Gastrocnemius medialis (tissue), 4 donors: ENCODE data around the gene INPP5A. TPM values are rescaled to one million over a fixed set of nuclear protein-coding genes. Genes with fewer than 3 reads are reported as not detected.
A peak's percentile ranks its signal among the peaks of the same experiment; 100 is the strongest.

Source experiments
- ATAC-seq, 2 donors: fragments of 150-250 bp; one replicate each; pipeline ENCODE4 v1.9.1; 2016
- DNase-seq, 2 donors: peaks; one replicate each; pipeline ENCODE4 v3.0.0-alpha.2; 2019
- H3K27ac ChIP-seq, 4 donors: fragments of 200-600 bp; sonication (generic); 1 replicate in 1 of 4; 2 replicates in 3 of 4; pipeline ENCODE4 v1.5.1; 2016 to 2018; ENCODE audit warnings: mild to moderate bottlenecking in 2 of 4, moderate library complexity in 1 of 4
- H3K27me3 ChIP-seq, 3 donors: fragments of 200-600 bp; sonication (generic) in 2 of 3; 1 replicate in 1 of 3; 2 replicates in 2 of 3; pipeline versions ENCODE4 v1.5.1 to v1.6.0; 2016 to 2019; ENCODE audit warnings: mild to moderate bottlenecking in 1 of 3, moderate library complexity in 1 of 3
- H3K36me3 ChIP-seq, 2 donors: fragments of 200-600 bp; sonication (generic) in 1 of 2; one replicate each; pipeline ENCODE4 v1.5.1; 2017 to 2018
- H3K4me1 ChIP-seq, 2 donors: fragments of 200-600 bp; sonication (generic) in 1 of 2; one replicate each; pipeline ENCODE4 v1.5.1; 2016 to 2017; ENCODE audit warnings: mild to moderate bottlenecking in 2 of 2
- H3K4me3 ChIP-seq, 4 donors: fragments of 200-600 bp; sonication (generic) in 3 of 4; 1 replicate in 1 of 4; 2 replicates in 3 of 4; pipeline ENCODE4 v1.5.1; 2016 to 2019; ENCODE audit warnings: mild to moderate bottlenecking in 2 of 4
- H3K9me3 ChIP-seq, 3 donors: fragments of 200-600 bp; sonication (generic) in 2 of 3; 1 replicate in 1 of 3; 2 replicates in 2 of 3; pipeline ENCODE4 v1.5.1; 2016 to 2019
- CTCF ChIP-seq, 5 experiments: fragments of 450-650 bp in 3 of 5; fragments of 200-600 bp in 2 of 5; sonication (generic) in 2 of 5; IDR thresholded peaks in 4 of 5; conservative IDR thresholded peaks in 1 of 5; 1 replicate in 4 of 5; 2 replicates in 1 of 5; pipeline ENCODE4 v1.5.1; 2016 to 2019; ENCODE audit warnings: antibody characterized with exemption in 5 of 5, mild to moderate bottlenecking in 3 of 5, moderate library complexity in 3 of 5
- POLR2A ChIP-seq, 2 donors: fragments of 450-650 bp; IDR thresholded peaks; one replicate each; pipeline ENCODE4 v1.6.1; 2017; ENCODE audit warnings: antibody characterized with exemption in 2 of 2, mild to moderate bottlenecking in 2 of 2, moderate library complexity in 2 of 2
- in situ Hi-C, 4 donors: fragments of 200-750 bp; cut with MboI; loops; one replicate each; pipeline versions ENCODE4 v1.15.0 to v1.8.0; 2017; ENCODE audit warnings: low sequenced_read_pairs in 4 of 4
- intact Hi-C: fragments of 100-400 bp; cut with DNase I; formaldehyde crosslinking; loops from one replicate; pipeline ENCODE4 v1.15.1; 2023; ENCODE audit warnings: low total_unique reads
- total RNA-seq, 4 donors: library from RNA; depleted of rRNA; stranded (reverse); fragments of >200 nt; gene quantifications; one replicate each; pipeline versions ENCODE4 v1.1.0 to v1.2.3, GENCODE V29; 2016

INPP5A gene
- total RNA-seq, 4 donors from 2014 or later = 74.9 to 107 (median 92.4) TPM

GRCh38 chr10:132514821-132515520 is 22.6 kb upstream of the INPP5A start:
- no peak overlapping the region for H3K4me3 ChIP-seq
- H3K27me3 ChIP-seq = no peaks in the 10 kb centered on the region
- H3K9me3 ChIP-seq = no peaks in the 10 kb centered on the region
- H3K27ac ChIP-seq = peak overlapping the region in 3 of 4 donors; percentile 86 to 88 (median 88)
- H3K36me3 ChIP-seq = no peaks in the 10 kb centered on the region
- in situ Hi-C loops = loop anchor here in 1 of 4 donors (10.0 kb wide), 1 partner anchor 50 kb away; no protein-coding TSS in a partner anchor
- TF ChIP-seq CTCF (IDR thresholded peaks at IDR 0.05 in 4 of 5, conservative IDR thresholded peaks at IDR 0.05 in 1 of 5) = no peak
- no peak for TF ChIP-seq POLR2A (IDR thresholded peaks at IDR 0.05)
- intact Hi-C loops = no loop called here
- no peak for ATAC-seq
- peaks cover 43 to 44% of the 10 kb centered on the region in 2 donors for H3K4me1 ChIP-seq
- peak in 1 of 2 donors; percentile 12 for DNase-seq

GRCh38 chr10:132515811-132516726 is 21.5 kb upstream of the INPP5A start:
- TF ChIP-seq CTCF (IDR thresholded peaks at IDR 0.05 in 4 of 5, conservative IDR thresholded peaks at IDR 0.05 in 1 of 5) = no peak
- TF ChIP-seq POLR2A (IDR thresholded peaks at IDR 0.05) = no peak
- DNase-seq (peak in 1 of 2 donors; percentile 9), ATAC-seq (no peak)
- Histone ChIP-seq H3K9me3 (no peaks in the 10 kb centered on the region), H3K36me3 (no peaks in the 10 kb centered on the region), H3K4me3 (no peak overlapping the region), H3K4me1 (peaks cover 54 to 55% of the 10 kb centered on the region in 2 donors), H3K27ac (peak overlapping the region; percentile 86 to 93 (median 88)), H3K27me3 (no peaks in the 10 kb centered on the region)
- in situ Hi-C loops = loop anchor here in 1 of 4 donors (10.0 kb wide), 1 partner anchor 51 kb away; no protein-coding TSS in a partner anchor
- intact Hi-C loops = no loop called here

- DNase-seq (peak; percentile 92 to 97), ATAC-seq (peak; percentile 76 to 83)
- Histone ChIP-seq H3K4me1 (peaks cover 54 to 56% of the 10 kb centered on the region in 2 donors), H3K27me3 (no peaks in the 10 kb centered on the region), H3K9me3 (no peaks in the 10 kb centered on the region), H3K27ac (peak overlapping the region; percentile 86 to 93 (median 88)), H3K4me3 (peak overlapping the region; percentile 17 to 39 (median 31)), H3K36me3 (no peaks in the 10 kb centered on the region)
- TF ChIP-seq POLR2A (IDR thresholded peaks at IDR 0.05) (peak; percentile 50 to 56), CTCF (IDR thresholded peaks at IDR 0.05 in 4 of 5, conservative IDR thresholded peaks at IDR 0.05 in 1 of 5) (peak in 1 of 5 experiments; percentile 6)
- in situ Hi-C loops (loop anchor here in 1 of 4 donors (10.0 kb wide), 1 partner anchor 52 kb away; no protein-coding TSS in a partner anchor), intact Hi-C loops (loop anchor here (1.0 kb wide), 1 partner anchor 20 kb away; the partner anchor contains the start of gene INPP5A)
Observed at GRCh38 chr10:132516771-132517725, 20.5 kb upstream of the INPP5A start.
